NCI-H128 (cell line): ENCODE results near the gene SREBF1.

ENCODE experiments used
- DNase-seq: peaks from one replicate; lab custom pipeline; 2025; ENCODE audit not compliant: unreplicated experiment; lab: John Stamatoyannopoulos, UW

The SREBF1 gene

DNA sequence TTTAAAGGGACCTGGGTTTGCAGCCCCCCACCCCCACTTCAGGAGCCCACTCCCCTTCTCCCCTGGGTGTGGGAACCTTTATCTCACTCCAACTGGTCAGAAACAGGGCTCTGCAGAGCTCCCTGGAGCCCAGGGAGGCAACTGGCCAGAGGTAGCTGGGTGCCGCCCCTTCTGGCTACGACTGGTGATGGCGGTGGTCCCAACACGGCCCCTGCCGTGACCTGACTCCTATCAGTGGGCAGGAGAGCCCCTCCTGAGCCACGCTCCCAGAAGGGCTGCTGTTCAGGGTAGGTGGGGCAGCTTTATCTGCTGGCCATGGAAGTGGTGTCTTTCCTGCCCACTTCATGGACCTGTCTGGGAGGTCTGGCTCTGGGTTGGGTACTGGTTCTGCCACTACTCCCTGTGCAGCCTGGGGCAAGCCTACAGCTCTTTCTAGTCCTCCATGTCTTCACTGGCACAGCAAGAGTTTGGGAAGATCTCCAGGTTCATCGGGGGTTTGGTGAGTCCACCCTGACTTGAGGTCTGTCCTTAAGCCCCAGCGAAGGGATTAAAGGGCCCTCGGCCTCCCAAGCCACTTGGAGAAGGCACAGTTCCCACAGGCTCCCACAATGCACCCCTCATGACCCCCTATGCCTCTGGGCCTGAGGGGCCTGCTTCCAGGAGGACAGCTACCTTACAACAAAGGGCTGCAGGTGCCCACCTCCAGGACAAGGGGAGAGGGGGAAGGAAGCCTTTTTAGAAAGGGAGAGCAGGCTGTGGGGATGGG lies 5.5 kb upstream of the SREBF1 start:
- DNase-seq, result no peak

DNA sequence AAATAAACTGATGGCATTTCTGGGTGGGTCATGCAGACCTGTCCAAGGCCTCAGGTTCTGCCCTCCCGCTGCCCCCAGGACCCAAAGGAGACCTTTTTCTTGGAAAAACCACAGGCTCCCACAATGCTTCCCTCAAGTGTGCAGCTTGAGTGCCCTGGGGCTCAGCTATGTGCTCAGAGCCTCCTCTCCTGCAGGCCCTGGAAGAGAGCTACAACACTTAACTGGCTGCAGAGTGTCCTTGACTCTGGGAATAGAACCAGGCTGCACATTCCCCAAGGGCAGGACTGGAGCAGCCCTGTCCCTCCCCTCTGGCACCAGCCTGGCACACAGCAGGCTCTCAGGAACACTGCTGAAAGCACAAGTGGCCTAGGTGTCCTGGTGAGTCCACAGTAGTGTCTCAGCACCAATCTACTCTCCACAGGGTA lies 4.8 kb upstream of the SREBF1 start:
- DNase-seq, result no peak

DNA sequence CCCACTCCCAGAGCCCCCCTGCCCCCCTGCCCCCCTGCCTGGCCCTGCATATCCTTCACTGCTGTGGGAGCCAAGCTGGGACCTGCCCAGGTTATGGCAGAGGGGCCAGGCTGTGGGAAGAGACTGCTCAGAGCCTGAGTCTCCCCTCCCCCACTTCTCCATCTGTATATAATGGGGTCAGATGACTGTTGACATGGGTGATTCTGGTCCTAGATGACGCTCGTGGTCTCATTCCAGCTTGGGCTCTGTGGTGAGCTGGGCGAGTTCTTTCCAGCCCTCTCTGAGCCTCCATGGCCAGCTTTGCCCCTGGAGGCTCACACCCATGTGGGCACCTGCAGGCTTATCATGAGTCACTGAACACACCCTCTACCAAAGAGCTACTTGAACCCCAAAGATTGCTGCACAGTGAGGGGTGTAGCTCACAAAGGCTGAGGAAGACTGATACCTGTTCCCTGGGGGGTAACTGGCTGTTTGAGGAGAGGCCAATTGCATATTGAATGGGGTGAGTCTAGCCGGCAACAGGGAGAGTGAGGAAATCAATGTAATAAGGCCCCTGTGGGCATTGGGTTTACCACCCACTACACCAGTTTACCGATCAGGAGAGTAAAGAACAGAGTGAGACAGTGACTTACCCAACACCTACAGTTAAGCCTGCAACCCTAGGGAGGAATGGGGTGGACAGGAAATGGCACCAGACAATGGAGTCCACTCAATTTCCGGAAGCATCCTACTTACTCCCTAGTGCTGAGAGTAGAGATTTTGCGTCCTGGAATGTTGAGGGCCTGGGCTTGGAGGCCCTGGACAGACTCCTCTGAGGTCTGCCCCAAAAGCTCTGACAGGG lies 4.2 kb upstream of the SREBF1 start:
- DNase-seq, result no peak

DNA sequence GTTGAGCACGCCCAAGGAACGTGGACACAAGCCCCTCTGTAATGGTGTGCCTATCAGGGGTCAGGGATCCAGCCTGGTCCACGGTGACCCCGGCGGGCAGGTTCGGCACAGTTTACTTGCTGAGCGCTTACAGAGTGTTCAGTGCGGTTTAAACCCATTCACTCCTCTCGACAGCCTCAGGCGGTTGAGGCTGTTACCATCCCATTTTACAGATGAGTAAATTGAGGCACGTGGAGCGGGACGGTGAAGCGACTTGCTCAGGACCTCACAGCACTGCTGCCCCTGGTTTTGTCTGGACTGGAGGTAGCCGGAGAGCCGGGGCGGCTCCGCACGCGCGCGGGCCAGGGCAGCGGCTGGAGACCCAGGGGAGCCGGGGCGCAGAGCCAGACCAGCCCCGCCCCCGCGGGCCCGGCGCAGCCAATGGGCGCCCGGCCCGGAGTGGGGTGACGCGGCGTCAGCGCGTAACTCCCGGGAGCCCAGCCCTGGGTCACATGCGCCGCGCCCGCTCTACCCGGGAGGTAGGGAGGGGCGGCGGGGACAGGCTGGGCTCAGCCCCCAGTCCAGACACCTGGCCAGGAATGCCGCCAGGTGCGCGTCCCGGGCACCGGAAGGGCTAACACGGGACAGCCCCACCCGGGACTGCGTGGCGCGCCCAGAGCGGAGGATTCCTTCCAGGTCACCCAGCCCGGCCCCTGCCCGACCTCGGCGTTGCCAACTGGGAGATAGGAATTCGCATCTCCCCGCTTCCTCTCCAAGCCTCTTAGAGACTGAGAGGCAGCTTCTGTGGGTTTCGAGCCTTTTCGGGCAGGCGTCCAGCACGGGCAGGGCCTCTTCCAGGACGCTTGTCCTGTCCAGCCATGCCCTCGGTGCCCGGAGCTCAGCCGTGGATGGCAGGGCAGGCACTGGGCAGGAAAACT lies 3.3 kb upstream of the SREBF1 start:
- DNase-seq, result no peak

DNA sequence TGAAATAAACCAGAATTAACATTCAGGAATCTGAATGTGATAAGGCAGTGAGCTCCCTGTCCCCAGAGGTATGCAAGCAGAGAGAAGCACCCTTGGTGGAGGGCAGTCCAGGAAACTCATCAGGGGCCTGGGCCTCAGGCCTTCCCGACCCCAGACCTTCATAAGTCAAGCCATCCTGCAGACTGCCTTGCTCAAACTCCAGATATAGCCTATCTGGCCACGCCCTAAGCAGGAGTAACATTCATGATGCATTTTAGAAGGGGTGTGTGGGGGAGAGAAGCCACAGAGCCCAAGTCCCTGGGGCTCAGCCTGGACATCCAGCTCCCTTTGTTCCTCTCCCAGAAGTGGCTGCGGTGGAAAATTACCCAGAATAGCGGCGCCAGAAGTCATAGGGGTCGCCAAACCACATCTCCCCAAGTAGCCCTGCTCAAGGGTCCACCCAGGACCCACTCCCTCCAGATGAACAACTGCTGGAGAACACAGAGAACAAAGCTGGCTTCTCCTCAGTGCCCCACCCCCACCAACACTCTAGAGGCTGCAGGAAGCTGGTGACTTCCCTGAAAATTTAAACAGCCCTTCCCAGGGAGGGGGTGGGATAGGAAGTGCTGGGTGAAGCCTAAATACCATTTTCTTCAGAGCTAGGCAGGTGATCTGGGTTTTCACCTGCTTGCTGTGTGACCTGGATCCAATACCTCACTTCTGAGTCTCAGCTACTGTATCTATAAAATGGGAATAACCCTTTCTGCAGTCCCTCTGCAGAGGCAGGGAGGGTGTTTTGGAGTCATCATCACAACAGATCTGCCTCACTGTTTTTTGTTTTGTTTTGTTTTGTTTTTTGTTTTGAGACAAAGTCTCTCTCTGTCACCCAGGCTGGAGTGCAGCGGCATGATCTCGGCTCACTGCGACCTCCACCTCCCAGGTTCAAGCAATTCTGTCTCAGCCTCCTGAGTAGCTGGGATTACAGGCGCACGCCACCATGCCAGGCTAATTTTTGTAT lies 1.5 kb upstream of the SREBF1 start:
- no peak for DNase-seq

DNA sequence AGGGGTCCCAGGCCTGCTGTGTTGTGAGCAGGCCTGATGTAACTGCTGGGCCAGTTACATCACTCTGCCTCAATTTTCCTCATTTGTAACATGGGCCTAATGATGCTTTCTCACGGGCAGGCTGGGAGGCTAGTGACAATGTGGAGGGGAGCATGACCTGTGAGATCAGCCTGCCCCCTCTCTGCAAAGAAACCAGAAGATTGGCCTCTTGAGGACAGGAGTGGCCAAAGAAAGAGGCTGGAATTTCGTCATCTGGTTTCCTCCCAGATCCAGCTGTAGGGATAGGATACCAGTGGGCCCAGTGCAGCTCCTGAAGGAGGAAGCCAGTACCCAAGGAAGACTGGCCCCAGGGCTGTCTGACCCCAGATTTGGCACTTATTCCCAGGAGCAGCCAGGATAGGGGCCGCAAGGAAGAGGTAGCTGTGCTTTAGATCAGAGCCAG lies 615 bp upstream of the SREBF1 start:
- no peak for DNase-seq

DNA sequence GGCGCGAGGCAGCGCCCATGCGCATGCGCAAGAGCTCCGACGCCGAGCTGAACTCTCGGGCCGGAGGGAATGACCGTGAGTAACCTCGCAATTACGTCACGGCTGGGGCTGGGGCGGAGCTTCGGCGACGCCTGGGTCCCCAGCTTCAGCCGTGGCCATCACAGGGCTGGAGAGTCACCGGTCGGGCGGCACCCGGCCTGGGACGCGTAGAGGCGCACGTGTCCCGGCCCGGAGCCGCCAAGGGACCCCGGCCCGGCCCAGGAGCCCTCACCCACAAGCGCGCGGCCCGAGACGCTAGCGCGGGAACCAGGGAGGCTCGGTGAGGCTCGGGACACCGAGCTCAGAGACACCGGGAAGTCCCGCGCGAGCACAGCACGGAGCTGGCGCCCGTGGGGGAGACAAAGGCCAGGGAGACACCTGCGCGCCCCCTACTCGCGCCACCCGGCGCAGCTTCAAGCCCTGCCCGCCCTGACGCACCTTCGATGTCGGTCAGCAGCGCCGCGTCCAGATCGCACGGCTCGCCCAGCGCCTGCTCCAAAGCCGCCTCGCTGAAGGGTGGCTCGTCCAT lies 452 bp downstream of the SREBF1 start:
- DNase-seq, result peak; percentile 89

DNA sequence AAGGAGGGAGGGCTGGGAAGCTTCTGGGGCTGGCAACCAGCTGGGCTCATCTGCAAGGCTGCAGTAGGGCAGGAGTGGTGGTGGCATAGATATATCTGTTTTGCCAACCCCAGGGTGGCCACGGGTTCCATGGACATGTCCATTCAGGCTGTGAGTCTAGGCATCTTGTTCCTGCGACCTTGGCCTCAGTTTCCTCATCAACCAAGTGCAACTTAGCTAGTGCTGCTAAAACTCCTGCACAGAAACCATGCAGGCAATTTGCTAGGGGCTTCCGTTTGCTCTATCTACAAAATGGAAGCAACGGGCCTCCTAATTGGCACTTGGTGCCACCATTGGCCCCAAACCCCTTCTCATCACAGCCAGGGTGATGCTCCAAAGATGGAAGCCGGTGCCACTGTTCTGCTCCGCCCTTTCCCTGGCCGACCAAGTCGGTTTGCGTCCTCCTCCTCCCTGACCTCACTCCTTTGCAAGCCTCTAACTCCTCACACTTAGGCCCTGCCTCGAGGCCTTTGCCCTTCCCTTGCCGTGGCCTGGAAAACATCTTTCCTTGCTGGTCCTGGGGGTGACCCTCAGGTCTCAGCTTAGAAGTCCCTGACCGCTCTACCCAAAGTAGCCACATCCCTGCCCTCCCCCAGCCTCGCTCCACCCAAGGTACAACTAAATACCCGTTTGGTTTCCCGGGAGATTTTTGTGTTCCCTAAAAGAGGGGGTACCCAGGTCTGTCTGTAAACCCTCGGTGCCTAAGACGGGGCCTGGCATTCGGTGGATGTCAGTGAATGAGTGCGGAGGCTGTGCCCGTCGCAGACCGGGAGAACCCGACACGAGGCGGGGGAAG lies 1.2 kb downstream of the SREBF1 start:
- DNase-seq, result no peak

DNA sequence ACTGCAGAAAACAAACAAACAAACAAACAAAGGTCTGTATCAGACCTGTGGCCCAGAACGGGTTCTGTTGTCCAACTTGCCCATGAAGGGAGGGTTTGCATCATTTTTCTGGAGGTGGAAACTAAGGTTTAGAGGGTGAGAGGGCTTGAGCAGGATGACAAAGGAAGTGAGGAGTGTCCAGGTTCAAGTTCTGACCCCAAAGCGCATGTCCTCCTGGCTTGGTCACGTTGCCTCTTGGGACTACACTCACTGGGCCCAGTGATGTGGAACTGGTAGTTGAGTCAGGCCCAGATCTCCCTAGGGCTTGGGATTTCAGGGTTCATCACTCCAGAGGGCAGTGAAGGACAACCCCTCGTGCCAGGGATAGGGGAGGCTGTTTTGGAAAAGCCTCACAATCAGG lies 1.8 kb downstream of the SREBF1 start:
- DNase-seq, result no peak

DNA sequence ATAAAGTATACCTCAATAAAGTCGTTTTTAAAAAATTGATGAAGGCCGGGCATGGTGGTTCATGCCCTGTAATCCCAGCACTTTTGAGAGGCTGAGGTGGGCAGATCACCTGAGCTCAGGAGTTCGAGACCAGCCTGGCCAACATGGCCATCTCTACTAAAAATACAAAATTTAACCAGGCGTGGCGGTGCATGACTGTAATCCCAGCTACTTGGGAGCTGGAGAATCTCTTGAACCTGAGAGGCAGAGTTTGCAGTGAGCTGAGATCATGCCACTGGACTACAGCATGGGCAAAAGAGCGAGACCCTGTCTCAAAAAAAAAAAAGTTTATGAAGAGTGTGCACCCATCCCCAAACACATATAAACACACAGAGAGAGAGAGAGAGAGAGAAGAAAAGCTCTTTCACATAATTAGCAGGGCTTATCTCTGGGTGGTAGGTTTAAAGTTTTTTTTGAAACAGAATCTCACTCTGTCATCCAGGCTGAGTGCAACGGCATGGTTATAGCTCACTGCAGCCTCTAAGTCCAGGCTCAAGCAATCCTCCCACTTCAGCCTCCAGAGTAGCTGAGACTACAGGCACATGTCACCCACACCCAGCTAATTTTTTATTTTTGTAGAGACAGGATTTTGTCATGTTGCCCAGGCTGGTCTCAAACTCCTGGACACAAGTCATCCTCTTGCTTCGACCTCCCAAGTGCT lies 3.0 kb downstream of the SREBF1 start:
- no peak for DNase-seq

DNA sequence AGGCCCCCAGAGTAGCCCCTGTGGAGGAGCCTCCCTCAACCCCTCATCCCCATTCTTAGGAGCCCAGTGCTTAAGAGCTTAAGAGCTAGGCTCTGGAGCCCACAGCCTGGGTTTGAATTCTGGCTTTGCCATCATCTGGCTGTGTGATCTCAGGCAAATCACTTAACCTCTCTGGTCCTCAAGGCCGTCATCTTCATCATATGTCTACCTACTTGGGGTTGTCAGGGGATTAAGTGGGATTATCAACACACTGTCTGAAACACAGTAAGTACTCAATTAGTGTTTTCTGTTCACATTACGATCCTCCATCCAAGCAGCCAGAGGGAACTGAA lies 4.8 kb downstream of the SREBF1 start:
- no peak for DNase-seq

DNA sequence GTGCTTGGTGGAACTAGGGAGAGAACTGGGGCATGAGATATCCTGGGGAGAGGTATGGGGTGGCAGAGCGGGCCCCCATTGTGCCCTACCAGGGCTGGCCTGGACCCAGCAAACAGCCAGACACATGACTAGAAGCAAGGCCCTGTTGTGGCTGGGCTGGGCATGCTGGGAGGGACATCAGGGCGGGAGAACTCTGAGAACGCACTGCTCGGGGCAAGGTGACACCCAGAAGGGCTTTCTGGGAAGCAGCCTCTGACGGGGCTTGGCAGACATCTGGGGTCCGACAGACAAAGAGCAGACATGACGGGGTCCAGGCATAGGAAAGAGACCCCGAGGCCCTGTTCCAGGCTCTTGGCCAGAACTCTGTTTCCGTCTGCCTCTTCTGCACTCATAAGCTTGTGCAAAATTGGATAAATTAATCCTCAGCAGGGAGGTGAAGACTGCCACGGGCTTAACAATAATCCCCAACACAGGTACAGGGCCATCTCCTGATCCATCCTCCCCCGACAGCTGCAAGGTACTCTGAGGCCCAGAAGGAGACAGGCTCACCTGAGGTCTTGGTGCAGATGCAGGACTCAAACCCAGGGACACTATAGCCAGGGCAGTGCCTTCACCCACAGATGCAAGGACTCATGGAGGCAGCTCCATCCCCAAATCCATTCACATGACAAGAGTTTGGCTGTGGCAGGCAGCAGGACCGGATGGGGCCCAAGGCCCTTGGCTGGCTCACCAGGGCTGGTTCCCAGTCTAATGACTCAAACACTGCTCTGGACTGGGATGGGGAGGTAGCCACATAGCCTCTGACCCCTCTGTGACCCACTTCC lies 5.4 kb downstream of the SREBF1 start:
- DNase-seq, result no peak

DNA sequence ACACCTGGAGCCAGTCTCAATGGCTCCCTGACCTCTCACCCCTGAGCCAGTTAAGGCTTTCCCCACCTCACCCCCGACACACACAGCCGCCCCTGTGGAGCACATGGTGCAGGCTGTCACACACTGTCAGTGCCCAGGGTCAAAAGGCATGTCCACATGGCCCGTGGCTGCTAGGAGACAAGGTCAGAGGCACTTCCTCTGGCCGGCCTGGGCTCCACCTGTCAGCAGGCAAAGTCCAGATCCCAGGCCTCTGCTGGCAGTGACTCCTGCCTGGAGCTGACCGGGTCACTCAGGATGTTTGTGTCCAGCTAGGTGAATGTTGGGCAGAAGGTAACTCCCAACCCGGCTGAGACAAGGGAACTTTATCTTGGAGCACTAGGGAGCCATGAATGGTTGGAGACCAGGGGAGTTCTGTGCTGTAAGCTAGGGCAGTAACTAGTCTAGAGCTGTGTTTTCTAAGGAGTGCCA lies 6.0 kb downstream of the SREBF1 start:
- no peak for DNase-seq

DNA sequence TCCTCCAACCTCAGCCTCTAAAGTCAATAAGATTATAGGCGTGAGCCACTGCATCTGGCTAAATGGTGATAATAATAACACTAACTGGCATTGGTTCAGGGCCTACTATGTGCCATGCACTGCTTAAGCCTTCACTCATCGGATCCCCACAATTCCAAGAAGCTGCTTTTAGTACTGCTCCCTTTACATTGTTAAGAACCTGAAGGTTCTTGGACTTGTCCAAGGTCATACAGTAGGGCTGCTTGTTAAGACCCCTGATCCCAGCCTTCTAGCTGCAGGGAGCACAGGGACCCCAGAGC lies 6.6 kb downstream of the SREBF1 start:
- no peak for DNase-seq

DNA sequence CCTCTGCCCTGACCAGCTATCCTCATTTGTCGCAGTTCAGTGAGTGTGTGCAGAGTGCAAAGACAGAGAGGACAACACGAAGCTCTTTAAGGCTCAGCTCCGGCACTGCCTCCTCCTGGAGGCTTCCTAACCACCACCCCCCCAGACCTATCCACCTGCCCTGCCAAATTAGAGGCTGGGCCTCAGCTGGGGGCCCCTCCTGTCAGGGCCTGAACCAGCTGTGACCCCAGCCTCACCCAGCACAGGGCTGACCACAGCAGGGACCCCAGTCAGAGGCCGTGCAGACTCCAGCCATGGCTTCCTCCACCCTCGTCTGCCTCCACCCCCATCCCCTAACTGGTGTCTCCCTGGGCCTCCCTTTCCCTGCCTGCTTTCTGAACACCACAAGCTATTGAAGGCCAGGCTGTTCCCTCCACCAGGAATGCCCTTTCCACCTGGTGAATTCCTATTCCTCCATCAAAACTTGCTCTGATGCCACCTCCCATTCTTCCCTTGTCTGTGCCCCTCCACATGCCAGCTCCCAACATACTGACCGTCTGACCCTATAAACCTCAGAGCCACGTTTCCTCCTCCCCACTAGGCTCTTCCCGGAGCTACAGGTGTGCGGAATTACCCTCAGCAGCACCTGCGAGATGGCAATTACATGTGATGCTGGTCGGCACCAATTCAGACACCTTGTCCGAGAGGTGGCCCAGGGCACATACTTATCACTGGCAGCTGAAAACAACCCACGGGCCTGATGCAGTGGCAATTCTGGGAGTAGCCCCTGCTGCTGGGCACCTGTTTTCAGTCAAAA lies 8.8 kb downstream of the SREBF1 start:
- DNase-seq, result no peak

DNA sequence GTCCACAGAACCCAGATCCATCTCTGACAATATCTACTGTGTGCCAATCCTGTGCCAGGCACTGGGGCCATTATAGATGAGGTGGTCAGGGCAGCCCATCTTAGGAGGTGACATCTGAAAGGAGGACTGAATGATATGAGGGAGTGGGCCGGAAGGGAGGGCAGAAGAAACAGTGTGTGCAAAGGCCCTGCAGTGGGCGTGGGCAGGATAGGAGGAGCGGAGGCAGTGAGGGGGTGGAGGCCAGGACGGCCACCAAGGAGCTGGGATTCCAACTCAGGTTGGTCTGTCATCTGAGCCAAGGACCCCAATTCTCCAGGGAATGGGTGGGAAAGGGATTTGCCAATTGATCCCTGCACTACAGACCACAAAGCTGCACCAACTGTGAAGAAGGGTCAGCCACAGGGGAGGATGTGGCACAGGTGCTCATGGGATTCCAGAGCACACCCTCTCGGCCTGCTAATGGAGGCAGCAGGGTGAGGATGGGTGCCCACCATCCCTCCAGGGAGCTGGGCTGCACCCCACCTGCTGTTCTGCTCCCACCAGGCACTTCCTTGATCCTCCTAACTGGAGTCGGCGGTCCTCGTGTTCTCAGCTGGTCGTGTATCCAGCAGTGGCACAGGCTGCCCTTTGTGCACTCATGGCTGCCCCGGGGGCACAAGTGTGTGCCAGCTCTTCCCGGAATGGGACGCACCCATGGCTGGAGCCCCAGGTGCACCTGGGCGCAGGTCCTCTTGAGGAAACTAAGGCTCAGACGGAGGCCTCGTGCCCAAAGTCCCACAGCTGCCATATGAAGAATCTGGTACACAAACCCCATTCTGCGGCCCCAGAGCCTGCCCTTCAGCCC lies 9.6 kb downstream of the SREBF1 start:
- DNase-seq, result no peak
